ENCODE measurements around the gene NGEF.

DNA sequence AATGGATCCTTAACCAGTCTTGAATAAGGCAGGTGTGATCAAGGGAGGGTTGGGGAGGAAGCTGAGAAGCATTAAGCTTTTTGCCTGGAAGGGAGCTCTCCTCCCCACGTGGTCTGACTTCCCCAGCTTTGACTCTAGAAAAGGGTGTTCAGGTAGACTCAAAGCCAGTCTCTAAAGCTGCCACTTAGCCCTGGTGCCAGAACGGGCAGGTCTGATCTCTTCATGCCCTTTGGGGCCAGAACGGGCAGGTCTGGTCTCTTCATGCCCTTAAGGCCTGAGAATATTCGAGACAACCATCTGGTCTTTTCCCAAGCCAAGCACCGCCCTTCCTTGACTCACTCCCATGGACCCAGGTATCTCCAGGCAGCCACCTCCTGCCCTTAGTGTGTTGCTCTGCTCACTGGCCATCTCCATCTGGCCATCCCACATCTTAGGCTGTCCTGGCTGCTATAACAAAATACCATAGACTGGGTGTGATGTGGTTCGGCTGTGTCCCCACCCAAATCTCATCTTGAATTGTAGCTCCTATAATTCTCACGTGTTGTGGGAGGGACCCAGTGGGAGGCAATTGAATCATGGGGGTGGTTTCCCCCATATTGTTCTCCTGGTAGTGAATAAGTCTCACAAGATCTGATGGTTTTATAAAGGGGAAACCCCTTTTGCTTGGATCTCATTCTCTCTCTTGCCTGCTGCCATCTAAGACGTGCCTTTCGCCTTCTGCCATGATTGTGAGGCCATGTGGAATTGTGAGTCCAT is 83.6 kb downstream of the NGEF start:
- TF ChIP-seq, protein P1, sequence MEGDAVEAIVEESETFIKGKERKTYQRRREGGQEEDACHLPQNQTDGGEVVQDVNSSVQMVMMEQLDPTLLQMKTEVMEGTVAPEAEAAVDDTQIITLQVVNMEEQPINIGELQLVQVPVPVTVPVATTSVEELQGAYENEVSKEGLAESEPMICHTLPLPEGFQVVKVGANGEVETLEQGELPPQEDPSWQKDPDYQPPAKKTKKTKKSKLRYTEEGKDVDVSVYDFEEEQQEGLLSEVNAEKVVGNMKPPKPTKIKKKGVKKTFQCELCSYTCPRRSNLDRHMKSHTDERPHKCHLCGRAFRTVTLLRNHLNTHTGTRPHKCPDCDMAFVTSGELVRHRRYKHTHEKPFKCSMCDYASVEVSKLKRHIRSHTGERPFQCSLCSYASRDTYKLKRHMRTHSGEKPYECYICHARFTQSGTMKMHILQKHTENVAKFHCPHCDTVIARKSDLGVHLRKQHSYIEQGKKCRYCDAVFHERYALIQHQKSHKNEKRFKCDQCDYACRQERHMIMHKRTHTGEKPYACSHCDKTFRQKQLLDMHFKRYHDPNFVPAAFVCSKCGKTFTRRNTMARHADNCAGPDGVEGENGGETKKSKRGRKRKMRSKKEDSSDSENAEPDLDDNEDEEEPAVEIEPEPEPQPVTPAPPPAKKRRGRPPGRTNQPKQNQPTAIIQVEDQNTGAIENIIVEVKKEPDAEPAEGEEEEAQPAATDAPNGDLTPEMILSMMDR (IDR thresholded peaks at IDR 0.05), result no peak
- TF ChIP-seq POLR2A (IDR thresholded peaks at IDR 0.05), result no peak
